ENCODE data around the gene CCNL1.

The CCNL1 gene

DNA sequence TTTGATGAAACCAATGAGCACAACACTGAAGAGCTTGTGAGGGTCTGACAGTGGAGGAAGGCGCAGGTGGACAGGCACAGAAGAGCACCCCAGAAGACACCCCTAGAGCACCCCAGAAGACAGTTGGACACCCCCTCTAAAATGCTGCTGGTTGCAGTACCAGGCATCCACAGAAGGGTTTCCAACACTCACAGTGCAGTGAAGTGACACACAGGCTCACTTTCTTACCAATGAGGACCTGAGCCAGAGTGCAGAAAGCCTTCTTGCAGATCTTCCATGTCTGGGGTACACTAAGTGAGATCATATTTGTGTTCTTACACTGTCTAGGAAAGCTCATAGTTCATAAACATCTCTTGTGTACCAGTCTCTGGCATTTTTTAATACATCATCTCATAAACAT is 27.6 kb downstream of the CCNL1 start:
- no peak for ATAC-seq
- no peak for TF ChIP-seq ZFP3 (CRISPR knock-in tag; IDR thresholded peaks at IDR 0.05)
- no peak for TF ChIP-seq CSDC2 (CRISPR knock-in tag; IDR thresholded peaks at IDR 0.05)
- no peak for TF ChIP-seq TCF4 (CRISPR knock-in tag; IDR thresholded peaks at IDR 0.05; ENCODE audit: borderline replicate concordance)

DNA sequence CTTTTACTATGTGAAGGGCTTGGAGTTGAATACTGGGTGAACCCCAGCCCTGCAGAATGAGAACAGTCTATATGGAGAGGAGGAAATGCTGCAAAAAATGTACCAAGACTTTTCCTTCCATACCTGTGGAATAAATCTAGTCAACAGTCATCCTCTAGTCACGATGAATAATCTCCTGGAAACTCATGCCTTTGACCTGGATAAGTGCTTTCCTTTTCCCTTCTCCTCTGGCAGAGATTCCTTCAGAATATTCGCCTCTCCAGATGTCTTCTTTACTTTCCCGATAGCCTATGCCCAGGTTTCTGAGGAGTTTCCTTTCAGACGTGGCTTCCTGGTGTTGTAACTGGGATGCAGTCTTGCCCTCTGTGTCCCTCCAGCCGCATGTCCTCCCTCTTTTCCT is 28.1 kb downstream of the CCNL1 start:
- no peak for TF ChIP-seq ZFP3 (CRISPR knock-in tag; IDR thresholded peaks at IDR 0.05)
- no peak for ATAC-seq

DNA sequence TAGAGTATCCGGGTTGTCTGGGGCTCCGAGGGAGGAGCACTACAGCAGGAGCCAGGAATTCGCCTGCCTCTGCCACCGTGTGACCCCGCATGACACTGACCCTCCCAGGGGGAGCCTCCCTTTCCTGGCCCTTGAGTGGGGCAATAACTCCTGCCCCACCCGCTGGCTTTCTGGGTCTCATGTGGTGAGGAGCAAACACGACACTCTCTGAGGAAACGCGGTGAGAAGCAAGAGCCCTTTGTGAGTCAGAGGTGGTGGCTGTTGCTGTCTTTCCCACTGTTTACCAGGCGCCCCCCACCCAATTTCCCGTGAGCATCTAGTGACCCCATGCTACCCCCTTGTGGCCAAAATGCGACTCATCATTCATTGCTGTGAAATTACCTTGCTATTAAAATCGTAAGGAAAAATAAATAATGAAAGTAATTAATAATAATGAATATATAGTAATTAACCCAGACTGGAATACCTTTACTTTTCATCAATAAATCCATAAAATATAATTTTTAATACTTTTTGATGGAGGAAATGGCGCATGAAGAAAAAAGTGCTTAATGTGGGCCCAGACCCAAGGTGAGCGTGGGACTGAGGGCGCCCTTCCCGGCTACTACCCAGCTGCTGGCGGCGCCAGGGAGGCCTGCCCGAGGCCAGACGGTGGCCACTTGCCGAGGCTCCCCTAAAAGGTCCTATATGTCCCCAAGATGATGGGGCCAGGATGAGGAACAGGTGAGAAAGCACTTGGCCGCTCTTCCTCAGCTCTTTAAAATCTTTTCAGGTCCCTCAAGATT is 29.3 kb downstream of the CCNL1 start:
- no peak for TF ChIP-seq TOX (CRISPR knock-in tag; IDR thresholded peaks at IDR 0.05; ENCODE audit: borderline replicate concordance)
- TF ChIP-seq ZFP30 (CRISPR knock-in tag; IDR thresholded peaks at IDR 0.05): no peak
- TF ChIP-seq, protein P1, sequence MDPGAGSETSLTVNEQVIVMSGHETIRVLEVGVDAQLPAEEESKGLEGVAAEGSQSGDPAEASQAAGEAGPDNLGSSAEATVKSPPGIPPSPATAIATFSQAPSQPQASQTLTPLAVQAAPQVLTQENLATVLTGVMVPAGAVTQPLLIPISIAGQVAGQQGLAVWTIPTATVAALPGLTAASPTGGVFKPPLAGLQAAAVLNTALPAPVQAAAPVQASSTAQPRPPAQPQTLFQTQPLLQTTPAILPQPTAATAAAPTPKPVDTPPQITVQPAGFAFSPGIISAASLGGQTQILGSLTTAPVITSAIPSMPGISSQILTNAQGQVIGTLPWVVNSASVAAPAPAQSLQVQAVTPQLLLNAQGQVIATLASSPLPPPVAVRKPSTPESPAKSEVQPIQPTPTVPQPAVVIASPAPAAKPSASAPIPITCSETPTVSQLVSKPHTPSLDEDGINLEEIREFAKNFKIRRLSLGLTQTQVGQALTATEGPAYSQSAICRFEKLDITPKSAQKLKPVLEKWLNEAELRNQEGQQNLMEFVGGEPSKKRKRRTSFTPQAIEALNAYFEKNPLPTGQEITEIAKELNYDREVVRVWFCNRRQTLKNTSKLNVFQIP (CRISPR knock-in tag; IDR thresholded peaks at IDR 0.05; ENCODE audit: borderline replicate concordance, low read depth): no peak
- no peak for TF ChIP-seq CSDC2 (CRISPR knock-in tag; IDR thresholded peaks at IDR 0.05)
- no peak for TF ChIP-seq ZNF8 (CRISPR knock-in tag; IDR thresholded peaks at IDR 0.05)
- TF ChIP-seq TCF4 (CRISPR knock-in tag; IDR thresholded peaks at IDR 0.05; ENCODE audit: borderline replicate concordance): no peak
- no peak for TF ChIP-seq RARB (CRISPR knock-in tag; IDR thresholded peaks at IDR 0.05)
- TF ChIP-seq ZNF565 (CRISPR knock-in tag; conservative IDR thresholded peaks at IDR 0.05; ENCODE audit: low read depth): no peak
- no peak for TF ChIP-seq GLIS3 (CRISPR knock-in tag; IDR thresholded peaks at IDR 0.05)
- TF ChIP-seq OSR1 (CRISPR knock-in tag; IDR thresholded peaks at IDR 0.05): no peak
- no peak; the same call in 2 of the 3 replicates for ATAC-seq

DNA sequence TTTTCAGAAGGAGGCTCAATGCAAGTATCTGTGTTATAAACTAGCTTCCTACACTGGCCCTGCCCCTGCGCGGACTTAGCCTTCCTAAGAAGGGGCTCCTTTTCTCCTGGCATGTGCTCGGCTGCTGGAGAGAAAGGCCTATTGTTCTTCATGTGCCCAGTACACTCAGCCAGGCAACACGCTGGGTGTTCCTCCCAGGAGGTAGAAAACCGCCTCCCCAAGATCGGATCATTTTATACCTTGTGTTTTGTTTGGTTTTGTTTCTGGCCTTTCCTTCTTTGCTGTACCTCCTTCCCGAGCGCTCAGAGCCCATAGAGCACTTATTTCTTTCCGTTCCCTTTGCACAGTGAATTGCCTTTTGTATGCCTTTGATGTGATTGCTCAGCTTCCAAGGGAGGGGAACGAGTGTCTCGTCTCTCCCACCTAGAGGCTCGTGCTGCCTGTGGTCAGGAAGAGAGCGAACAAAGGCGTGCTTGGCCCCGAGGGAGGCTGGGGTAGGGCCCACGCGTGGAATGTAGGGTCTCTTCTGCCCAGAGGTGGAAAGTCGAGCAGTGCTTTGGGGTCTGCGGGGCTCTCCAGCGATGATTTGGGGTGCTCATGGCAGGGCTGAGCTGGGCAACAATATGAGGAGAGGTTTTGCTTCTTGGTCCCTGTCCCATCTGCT is 30.0 kb downstream of the CCNL1 start:
- ATAC-seq: no peak; the same call in 2 of the 3 replicates
- TF ChIP-seq ARNTL (CRISPR knock-in tag; IDR thresholded peaks at IDR 0.05; ENCODE audit: borderline replicate concordance, low read depth): no peak
- TF ChIP-seq ZC3H10 (CRISPR knock-in tag; IDR thresholded peaks at IDR 0.05): no peak
- TF ChIP-seq ZNF8 (CRISPR knock-in tag; IDR thresholded peaks at IDR 0.05): no peak
- TF ChIP-seq, protein P2, sequence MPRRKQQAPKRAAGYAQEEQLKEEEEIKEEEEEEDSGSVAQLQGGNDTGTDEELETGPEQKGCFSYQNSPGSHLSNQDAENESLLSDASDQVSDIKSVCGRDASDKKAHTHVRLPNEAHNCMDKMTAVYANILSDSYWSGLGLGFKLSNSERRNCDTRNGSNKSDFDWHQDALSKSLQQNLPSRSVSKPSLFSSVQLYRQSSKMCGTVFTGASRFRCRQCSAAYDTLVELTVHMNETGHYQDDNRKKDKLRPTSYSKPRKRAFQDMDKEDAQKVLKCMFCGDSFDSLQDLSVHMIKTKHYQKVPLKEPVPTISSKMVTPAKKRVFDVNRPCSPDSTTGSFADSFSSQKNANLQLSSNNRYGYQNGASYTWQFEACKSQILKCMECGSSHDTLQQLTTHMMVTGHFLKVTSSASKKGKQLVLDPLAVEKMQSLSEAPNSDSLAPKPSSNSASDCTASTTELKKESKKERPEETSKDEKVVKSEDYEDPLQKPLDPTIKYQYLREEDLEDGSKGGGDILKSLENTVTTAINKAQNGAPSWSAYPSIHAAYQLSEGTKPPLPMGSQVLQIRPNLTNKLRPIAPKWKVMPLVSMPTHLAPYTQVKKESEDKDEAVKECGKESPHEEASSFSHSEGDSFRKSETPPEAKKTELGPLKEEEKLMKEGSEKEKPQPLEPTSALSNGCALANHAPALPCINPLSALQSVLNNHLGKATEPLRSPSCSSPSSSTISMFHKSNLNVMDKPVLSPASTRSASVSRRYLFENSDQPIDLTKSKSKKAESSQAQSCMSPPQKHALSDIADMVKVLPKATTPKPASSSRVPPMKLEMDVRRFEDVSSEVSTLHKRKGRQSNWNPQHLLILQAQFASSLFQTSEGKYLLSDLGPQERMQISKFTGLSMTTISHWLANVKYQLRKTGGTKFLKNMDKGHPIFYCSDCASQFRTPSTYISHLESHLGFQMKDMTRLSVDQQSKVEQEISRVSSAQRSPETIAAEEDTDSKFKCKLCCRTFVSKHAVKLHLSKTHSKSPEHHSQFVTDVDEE (CRISPR knock-in tag; IDR thresholded peaks at IDR 0.05): no peak
- TF ChIP-seq TCF4 (CRISPR knock-in tag; IDR thresholded peaks at IDR 0.05; ENCODE audit: borderline replicate concordance): no peak
- no peak for TF ChIP-seq RARB (CRISPR knock-in tag; IDR thresholded peaks at IDR 0.05)
- no peak for TF ChIP-seq ESRRG (CRISPR knock-in tag; IDR thresholded peaks at IDR 0.05)
- no peak for TF ChIP-seq SNAI2 (CRISPR knock-in tag; IDR thresholded peaks at IDR 0.05)
- TF ChIP-seq CSDC2 (CRISPR knock-in tag; IDR thresholded peaks at IDR 0.05): no peak
- TF ChIP-seq, protein P1 (CRISPR knock-in tag; IDR thresholded peaks at IDR 0.05; ENCODE audit: borderline replicate concordance, low read depth): no peak
- TF ChIP-seq, protein P3, sequence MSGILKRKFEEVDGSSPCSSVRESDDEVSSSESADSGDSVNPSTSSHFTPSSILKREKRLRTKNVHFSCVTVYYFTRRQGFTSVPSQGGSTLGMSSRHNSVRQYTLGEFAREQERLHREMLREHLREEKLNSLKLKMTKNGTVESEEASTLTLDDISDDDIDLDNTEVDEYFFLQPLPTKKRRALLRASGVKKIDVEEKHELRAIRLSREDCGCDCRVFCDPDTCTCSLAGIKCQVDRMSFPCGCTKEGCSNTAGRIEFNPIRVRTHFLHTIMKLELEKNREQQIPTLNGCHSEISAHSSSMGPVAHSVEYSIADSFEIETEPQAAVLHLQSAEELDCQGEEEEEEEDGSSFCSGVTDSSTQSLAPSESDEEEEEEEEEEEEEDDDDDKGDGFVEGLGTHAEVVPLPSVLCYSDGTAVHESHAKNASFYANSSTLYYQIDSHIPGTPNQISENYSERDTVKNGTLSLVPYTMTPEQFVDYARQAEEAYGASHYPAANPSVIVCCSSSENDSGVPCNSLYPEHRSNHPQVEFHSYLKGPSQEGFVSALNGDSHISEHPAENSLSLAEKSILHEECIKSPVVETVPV (CRISPR knock-in tag; IDR thresholded peaks at IDR 0.05): no peak
- no peak for TF ChIP-seq ZFP30 (CRISPR knock-in tag; IDR thresholded peaks at IDR 0.05)
- TF ChIP-seq PPARA (CRISPR knock-in tag; IDR thresholded peaks at IDR 0.05; ENCODE audit: borderline replicate concordance): no peak
- no peak for TF ChIP-seq BACH2 (CRISPR knock-in tag; IDR thresholded peaks at IDR 0.05; ENCODE audit: borderline replicate concordance)
- no peak for TF ChIP-seq OSR1 (CRISPR knock-in tag; IDR thresholded peaks at IDR 0.05)
- TF ChIP-seq, protein P4, sequence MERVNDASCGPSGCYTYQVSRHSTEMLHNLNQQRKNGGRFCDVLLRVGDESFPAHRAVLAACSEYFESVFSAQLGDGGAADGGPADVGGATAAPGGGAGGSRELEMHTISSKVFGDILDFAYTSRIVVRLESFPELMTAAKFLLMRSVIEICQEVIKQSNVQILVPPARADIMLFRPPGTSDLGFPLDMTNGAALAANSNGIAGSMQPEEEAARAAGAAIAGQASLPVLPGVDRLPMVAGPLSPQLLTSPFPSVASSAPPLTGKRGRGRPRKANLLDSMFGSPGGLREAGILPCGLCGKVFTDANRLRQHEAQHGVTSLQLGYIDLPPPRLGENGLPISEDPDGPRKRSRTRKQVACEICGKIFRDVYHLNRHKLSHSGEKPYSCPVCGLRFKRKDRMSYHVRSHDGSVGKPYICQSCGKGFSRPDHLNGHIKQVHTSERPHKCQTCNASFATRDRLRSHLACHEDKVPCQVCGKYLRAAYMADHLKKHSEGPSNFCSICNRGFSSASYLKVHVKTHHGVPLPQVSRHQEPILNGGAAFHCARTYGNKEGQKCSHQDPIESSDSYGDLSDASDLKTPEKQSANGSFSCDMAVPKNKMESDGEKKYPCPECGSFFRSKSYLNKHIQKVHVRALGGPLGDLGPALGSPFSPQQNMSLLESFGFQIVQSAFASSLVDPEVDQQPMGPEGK (CRISPR knock-in tag; IDR thresholded peaks at IDR 0.05; ENCODE audit: borderline replicate concordance): no peak
- no peak for TF ChIP-seq ZFP3 (CRISPR knock-in tag; IDR thresholded peaks at IDR 0.05)
- TF ChIP-seq ZNF565 (CRISPR knock-in tag; conservative IDR thresholded peaks at IDR 0.05; ENCODE audit: low read depth): no peak
- TF ChIP-seq ISL1 (CRISPR knock-in tag; IDR thresholded peaks at IDR 0.05): no peak
- TF ChIP-seq TOX (CRISPR knock-in tag; IDR thresholded peaks at IDR 0.05; ENCODE audit: borderline replicate concordance): no peak
